ENCODE data around the gene DCST1.

- no peak for TF ChIP-seq POLR2A (IDR thresholded peaks at IDR 0.05; ENCODE audit: low read length)
- TF ChIP-seq GATA1 (IDR thresholded peaks at IDR 0.05; ENCODE audit: low read depth, low read length) = no peak
These were observed 20.0 kb downstream of the DCST1 start for GRCh38 chr1:155053531-155054105.

Measured in erythroblast (primary cell).